GM21423 (cell line): ENCODE results near the gene POLQ.
"Not testable (repeated sequence)": the region's sequence is repeated elsewhere in the genome, so short reads cannot be mapped to it uniquely, and the experiment has no call there.

Source experiments
- ATAC-seq: cut with Tn5 transposase; IDR thresholded peaks from one replicate; pipeline ENCODE4 v1.9.1; 2021; ENCODE audit warnings: mild to moderate bottlenecking, moderate library complexity; ENCODE audit not compliant: unreplicated experiment

The POLQ gene

DNA sequence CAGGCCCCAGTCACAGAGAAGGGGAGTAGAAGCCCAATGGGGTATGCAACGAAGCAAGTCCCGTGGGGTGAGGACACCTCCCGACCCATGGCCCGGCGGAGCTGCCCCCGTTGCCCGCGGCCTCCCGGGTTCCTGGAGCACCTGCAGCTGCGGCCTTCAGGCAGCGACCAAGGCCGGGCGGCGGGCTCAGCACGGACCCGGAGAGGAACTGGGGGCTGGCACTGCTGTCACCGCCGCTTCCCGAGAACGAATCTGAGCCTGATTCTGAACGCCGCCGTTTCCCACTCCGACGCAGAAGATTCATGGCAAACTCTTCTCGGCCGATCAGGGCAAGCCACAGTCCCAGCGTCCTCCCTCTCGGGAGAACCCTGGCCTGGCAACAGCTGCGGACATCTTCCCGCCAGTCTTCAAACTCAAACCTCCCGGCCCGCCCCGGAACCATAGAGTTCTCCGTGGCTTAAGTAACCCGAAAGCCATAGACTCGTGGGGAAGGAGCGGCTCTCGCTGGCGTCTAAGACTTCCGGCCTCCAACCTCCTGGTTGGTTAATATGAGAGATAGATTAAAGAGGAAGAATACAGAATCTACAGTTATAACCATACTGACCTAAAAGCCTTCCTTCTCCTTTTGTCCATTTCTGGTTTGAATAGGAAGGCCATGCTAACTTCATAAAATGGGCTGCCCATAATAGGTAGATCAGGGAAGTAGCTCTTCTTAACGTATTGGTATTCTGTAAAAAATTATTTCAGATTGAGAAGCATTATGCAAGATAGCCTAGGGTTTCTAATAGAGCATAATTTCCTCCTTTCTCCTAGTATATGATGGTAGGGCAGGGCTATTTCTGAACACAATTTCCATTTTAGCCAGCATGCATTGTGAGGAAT, at the start of gene POLQ:
TSS of gene POLQ (minus strand) at position 415 of the 882 bp plus-strand sequence. CDS start at position 304, 111 bp downstream.
- peak; percentile 83 for ATAC-seq

DNA sequence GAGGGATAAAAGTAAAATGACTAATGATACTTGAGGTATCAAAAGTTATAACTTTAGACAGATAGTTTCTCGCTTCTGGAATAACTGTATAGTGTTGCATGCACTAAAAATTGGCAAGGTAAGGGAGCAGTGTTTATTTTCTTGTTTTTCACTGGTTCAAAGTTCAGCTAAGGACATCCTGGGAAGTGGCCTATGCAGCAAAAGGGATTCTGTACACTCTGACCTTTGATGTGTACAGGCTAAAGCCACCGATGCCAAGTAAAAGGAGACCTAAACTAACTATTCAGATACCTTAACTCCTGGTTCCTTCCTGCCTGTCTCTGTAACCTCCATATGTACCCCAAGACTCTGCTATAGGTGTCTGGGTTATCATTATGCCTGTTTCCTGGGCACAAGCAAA, 49.1 kb upstream of the POLQ start:
- ATAC-seq = no peak

DNA sequence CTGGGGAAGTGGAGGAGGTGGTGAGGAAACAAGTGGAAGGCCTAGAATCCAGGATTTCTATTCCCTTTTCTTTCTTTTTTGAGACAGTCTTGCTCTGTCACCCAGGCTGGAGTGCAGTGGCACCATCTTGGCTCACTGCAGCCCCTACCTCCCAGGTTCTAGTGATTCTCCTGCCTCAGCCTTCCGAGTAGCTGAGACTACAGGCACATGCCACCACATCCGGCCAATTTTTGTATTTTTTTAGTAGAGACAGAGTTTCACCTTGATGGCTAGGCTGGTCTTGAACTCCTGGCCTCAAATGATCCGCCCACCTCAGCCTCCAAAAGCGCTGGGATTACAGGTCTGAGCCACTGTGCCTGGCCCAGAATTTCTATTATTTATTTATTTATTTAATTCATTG, 48.0 kb upstream of the POLQ start:
- ATAC-seq = not testable (repeated sequence)

DNA sequence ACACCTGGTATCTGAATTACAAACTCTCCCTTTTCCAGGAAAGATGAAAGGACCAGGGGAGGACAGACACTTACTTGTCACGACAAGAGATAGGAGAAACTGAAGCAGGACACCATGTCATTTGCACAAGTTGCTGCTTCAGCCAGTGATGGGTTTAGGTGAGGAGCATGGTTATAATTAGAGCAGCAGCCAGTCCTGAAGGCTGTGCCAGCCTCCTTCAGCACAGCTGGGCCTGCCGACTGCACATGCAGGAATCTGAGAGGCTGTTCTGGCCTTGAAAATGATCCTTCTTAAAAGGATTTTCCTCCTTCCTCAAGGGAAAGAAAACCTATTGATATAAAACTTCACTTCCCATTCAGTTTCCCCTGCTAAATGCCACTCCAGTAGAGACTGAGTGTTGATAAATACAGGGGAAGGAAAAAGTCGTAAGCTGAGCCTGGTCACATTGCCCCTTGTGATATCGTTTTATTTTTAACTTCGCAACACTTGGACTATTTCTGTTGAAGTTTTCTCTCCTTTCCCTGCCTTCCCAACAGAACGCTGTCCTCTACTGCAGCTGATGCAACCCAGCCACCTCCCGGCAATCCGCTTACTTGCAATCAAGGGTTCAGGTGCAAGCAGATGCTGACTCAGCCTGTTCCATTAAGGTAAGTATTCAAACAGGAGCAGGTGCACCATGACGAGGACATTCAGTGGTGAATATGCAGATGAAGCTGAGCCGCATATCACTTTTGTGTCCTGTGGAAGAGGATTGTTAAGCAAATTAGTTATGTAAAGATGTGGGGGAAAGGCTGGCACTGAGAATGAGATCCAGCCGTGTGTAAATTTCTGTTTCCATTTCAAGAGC, 47.3 kb upstream of the POLQ start, which contains the start of gene FBXO40:
TSS of gene FBXO40 (plus strand) at position 524 of the 847 bp plus-strand sequence. CDS start 27,197 bp downstream, outside the sequence.
- no peak for ATAC-seq

- ATAC-seq = no peak
Observed at GRCh38 chr3:121584418-121584817, 38.6 kb upstream of the POLQ start.

GRCh38 chr3:121581691-121582090, 35.9 kb upstream of the POLQ start:
- no peak for ATAC-seq

DNA sequence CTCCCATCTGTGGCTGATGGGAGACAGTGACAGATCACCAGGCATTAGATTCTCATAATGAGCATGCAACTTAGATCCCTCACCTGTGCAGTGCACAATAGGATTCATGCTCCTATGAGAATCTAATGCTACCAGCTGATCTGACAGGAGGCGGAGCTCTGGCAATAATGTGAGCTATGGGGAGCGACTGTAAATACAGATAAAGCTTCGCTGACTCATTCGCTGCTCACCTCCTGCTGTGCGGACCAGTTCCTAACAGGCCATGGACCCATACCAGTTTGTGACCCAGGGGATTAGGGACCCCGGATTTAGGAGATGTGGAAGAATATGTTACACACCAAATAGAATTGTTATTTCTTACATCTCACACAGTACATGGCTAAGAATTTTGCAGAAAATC, 28.7 kb upstream of the POLQ start:
- ATAC-seq = no peak

DNA sequence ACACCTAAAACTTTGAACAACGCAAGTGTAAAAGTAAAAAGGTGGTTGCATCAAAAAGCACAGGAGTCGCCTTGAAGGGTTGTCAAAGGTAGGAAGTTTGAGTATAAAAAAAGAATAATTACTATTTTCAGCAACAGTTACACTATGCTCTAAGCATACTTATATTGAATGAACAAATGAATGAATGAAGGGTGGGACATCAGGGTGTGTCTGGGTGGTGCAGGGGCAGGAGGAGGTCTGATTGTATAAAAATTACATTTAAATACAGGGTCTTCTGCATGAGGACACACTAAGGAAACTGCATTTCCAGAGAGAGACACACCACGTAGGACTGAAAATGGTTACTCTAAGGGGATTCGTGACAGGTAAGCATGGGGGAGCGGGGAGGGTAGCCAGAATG, 21.9 kb upstream of the POLQ start, which contains the start of gene ARGFX:
TSS of gene ARGFX (plus strand) at position 301 of the 400 bp plus-strand sequence. CDS start 2,765 bp downstream, outside the sequence.
- ATAC-seq = no peak

DNA sequence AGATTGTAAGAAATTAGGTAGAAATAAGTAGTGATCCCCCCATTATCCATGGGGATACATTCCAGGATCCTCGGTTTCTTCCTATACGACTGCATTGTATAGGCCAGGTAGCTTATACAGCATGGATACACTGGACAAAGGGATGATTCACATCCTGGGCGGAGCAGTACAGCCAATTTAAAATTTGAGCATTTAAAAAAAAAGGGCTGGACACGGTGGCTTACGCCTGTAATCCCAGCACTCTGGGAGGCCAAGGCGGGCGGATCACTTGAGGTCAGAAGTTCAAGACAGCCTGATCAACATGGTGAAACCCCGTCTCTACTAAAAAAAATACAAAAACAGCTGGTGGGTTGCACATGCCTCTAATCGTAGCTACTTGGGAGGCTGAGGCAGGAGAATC, 21.0 kb upstream of the POLQ start:
- ATAC-seq = no peak

GRCh38 chr3:121562148-121562547, 16.4 kb upstream of the POLQ start:
- no peak for ATAC-seq

- no peak for ATAC-seq
Observed at GRCh38 chr3:121557426-121557934, 11.7 kb upstream of the POLQ start.

GRCh38 chr3:121552797-121553196, 7.0 kb upstream of the POLQ start:
- no peak for ATAC-seq

GRCh38 chr3:121552379-121552778, 6.6 kb upstream of the POLQ start:
- no peak for ATAC-seq

- no peak for ATAC-seq
Observed at GRCh38 chr3:121545049-121545573, 677 bp downstream of the POLQ start.

GRCh38 chr3:121542924-121543323, 2.9 kb downstream of the POLQ start:
- no peak for ATAC-seq

GRCh38 chr3:121531269-121531668, 14.5 kb downstream of the POLQ start:
- no peak for ATAC-seq

- ATAC-seq = no peak
Observed at GRCh38 chr3:121529308-121529707, 16.5 kb downstream of the POLQ start.

DNA sequence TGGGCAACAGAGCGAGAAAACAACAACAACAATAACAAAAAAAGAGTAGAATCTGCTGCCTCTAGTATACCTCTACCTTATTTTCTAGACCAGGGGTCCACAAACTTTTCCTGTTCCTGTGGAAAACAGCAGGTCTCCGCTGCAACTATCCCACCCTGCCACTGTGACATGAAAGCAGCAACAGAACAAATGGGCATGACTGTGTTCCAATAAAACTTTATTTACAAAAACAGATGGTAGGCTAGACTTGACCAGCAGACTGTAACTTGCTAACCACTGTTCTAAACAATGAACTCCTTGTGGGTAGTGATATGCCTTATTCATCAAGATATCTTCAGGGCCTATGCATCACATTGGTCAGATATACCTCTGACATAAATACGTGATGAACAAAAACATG, 25.3 kb downstream of the POLQ start:
- no peak for ATAC-seq

- no peak for ATAC-seq
Observed at GRCh38 chr3:121517953-121518655, 27.7 kb downstream of the POLQ start.

DNA sequence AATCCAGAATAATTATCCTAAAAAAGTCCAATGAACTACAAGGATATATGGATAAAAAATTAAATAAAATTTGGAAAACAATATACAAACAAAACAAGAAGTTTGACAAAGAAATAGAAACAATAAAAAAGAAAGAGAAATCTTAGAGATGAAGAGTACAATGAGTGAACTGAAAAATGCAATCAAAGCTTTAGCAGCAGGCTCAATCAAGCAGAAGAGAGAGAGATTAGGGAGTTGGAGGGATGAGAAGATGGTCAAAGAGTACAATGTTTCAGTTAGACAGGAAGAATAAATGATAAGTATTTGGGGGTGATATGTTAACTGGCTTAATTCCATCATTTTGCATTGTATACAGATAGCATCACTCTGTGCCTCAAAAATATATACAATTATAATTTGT, 29.9 kb downstream of the POLQ start:
- ATAC-seq = no peak
